ENCODE measurements around the gene HOXC9. TPM values are rescaled to one million over a fixed set of nuclear protein-coding genes. Genes with fewer than 3 reads are reported as not detected.

HOXC9 gene
- total RNA-seq: not detected in 3 replicates
- long read RNA-seq: 0 reads

- H3K36me3 Mint-ChIP-seq (ENCODE audit: low read depth): peaks cover 2% of the 10 kb centered on the region
- DNase-seq (ENCODE audit: low spot score): no peak
- no peak within 1 kb of the TSS for H3K27ac Mint-ChIP-seq (ENCODE audit: unreplicated experiment)
- H3K4me3 Mint-ChIP-seq (ENCODE audit: unreplicated experiment): peak within 1 kb of the TSS; percentile 50
- no peaks in the 10 kb centered on the region for H3K9me3 Mint-ChIP-seq (ENCODE audit: low read depth)
- peaks cover 11% of the 10 kb centered on the region for H3K4me1 Mint-ChIP-seq (ENCODE audit: low read depth)
- H3K27me3 Mint-ChIP-seq (ENCODE audit: low read depth): peaks cover 89% of the 10 kb centered on the region
- TF ChIP-seq CTCF (IDR thresholded peaks at IDR 0.05): no peak
Measured at GRCh38 chr12:54000116-54001114, at the start of gene HOXC9. Gene HOXC9 (plus strand): TSS chr12:54000161. CDS start chr12:54000189, 28 bp downstream.

DNA sequence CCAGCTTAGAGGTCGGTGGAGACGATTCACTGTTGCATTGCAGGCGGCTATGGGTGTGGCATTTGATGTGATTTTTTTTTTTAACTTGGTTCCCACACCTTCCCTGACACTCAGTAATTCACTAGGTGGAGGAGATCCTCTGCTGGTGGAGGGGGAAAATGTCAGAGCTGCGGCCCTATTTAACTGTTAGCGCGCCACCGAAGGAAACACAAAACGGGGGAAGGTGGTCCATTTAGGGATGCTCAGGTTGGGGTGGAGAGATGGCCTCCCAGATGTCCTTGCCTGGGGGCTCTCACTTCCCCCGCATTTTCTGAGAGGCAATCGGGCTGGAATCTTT lies 49.6 kb upstream of the HOXC9 start:
- no peak for DNase-seq (ENCODE audit: low spot score)
- H3K9me3 Mint-ChIP-seq (ENCODE audit: low read depth): no peaks in the 10 kb centered on the region
- H3K4me1 Mint-ChIP-seq (ENCODE audit: low read depth): peaks cover 8% of the 10 kb centered on the region
- no peak for TF ChIP-seq CTCF (IDR thresholded peaks at IDR 0.05)
- no peak overlapping the region for H3K4me3 Mint-ChIP-seq (ENCODE audit: unreplicated experiment)
- no peak overlapping the region for H3K27ac Mint-ChIP-seq (ENCODE audit: unreplicated experiment)
- peaks cover 83% of the 10 kb centered on the region for H3K27me3 Mint-ChIP-seq (ENCODE audit: low read depth)
- H3K36me3 Mint-ChIP-seq (ENCODE audit: low read depth): no peaks in the 10 kb centered on the region

DNA sequence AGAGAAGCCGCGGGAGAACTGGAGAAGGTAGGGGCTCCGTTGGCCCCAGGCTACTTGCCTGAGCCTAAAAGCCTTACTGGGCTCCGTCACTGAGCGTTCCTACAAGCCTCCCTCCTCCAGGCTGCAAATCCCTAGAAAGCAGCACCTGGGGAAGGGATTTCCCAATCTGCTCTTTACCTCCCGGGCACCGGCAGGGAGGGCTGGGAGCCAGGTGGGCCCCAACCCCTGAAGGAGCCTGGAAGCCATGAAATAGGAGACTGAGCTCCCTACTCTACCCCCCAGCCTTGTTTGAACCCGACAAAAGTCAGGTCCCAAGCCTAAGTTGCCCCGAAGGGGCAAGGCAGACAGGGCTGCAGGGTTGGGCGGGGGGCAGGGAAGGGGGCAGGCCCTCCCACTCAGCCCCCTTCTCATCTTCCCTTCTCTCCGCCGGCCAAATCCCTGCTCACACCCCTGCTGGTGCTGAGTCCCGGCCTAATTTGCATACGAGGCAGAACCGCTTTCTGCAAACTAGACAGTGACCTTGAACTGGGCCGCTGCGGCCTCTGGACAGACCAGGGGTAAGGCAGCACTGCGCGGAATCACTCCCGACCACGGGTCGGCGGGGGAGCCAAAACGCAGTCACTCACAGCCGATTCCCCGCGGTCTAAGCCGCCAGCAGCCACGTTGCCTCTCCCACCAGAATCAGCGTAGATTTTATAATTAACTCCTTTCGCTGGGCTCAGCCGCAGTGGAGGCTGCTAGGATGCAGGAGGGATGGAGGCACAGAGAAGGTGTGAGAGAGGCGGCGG lies 49.0 kb upstream of the HOXC9 start:
- no peak overlapping the region for H3K27ac Mint-ChIP-seq (ENCODE audit: unreplicated experiment)
- TF ChIP-seq CTCF (IDR thresholded peaks at IDR 0.05): no peak
- peaks cover 83% of the 10 kb centered on the region for H3K27me3 Mint-ChIP-seq (ENCODE audit: low read depth)
- no peaks in the 10 kb centered on the region for H3K9me3 Mint-ChIP-seq (ENCODE audit: low read depth)
- H3K36me3 Mint-ChIP-seq (ENCODE audit: low read depth): peaks cover 2% of the 10 kb centered on the region
- no peak for DNase-seq (ENCODE audit: low spot score)
- no peak overlapping the region for H3K4me3 Mint-ChIP-seq (ENCODE audit: unreplicated experiment)
- H3K4me1 Mint-ChIP-seq (ENCODE audit: low read depth): peaks cover 8% of the 10 kb centered on the region

- Mint-ChIP-seq H3K9me3 (ENCODE audit: low read depth) (no peaks in the 10 kb centered on the region), H3K27ac (ENCODE audit: unreplicated experiment) (no peak overlapping the region), H3K4me1 (ENCODE audit: low read depth) (peaks cover 8% of the 10 kb centered on the region), H3K4me3 (ENCODE audit: unreplicated experiment) (no peak overlapping the region), H3K27me3 (ENCODE audit: low read depth) (peaks cover 83% of the 10 kb centered on the region), H3K36me3 (ENCODE audit: low read depth) (peaks cover 4% of the 10 kb centered on the region)
- no peak for TF ChIP-seq CTCF (IDR thresholded peaks at IDR 0.05)
- no peak for DNase-seq (ENCODE audit: low spot score)
Measured at GRCh38 chr12:53951577-53952334, 48.2 kb upstream of the HOXC9 start.

- Mint-ChIP-seq H3K4me1 (ENCODE audit: low read depth) (peaks cover 8% of the 10 kb centered on the region), H3K27ac (ENCODE audit: unreplicated experiment) (no peak overlapping the region), H3K9me3 (ENCODE audit: low read depth) (no peaks in the 10 kb centered on the region), H3K4me3 (ENCODE audit: unreplicated experiment) (no peak overlapping the region), H3K27me3 (ENCODE audit: low read depth) (peaks cover 86% of the 10 kb centered on the region), H3K36me3 (ENCODE audit: low read depth) (peaks cover 4% of the 10 kb centered on the region)
- DNase-seq (ENCODE audit: low spot score): no peak
- TF ChIP-seq CTCF (IDR thresholded peaks at IDR 0.05): peak; percentile 16
Measured at GRCh38 chr12:53952335-53952694, 47.6 kb upstream of the HOXC9 start.

Data from chondrocyte (in vitro differentiated cells).